ENCODE measurements around the gene ENDOV. TPM values are rescaled to one million over a fixed set of nuclear protein-coding genes. Genes with fewer than 3 reads are reported as not detected.
A peak's percentile ranks its signal among the peaks of the same experiment; 100 is the strongest.

Gene ENDOV
- total RNA-seq, 2 experiments from 2014 or later = 14.2 to 16.2 TPM

- Mint-ChIP-seq H3K4me3 (peak overlapping the region; percentile 85), H3K27ac (peak overlapping the region; percentile 76), H3K4me1 (peaks cover 48% of the 10 kb centered on the region), H3K27me3 (peaks cover 11% of the 10 kb centered on the region), H3K9me3 (no peaks in the 10 kb centered on the region), H3K36me3 (ENCODE audit: low read depth) (no peaks in the 10 kb centered on the region)
- ChIA-PET CTCF (interaction anchor here (0.8 to 1.9 kb wide), 5 partner anchors 21 to 445 kb away, joined by 3 to 7 read pairs (median 4); partner anchors contain the start of gene GAA), POLR2A (interaction anchor here (0.6 to 3.1 kb wide), 42 partner anchors 9 to 641 kb away, joined by 3 to 27 read pairs (median 4); partner anchors contain the start of genes NPTX1 and RPTOR)
- DNase-seq = no peak
These were observed 39.1 kb downstream of the ENDOV start for GRCh38 chr17:80453998-80454556.

- ChIA-PET POLR2A (interaction anchor here (0.6 to 3.1 kb wide), 53 partner anchors 9 to 1059 kb away, joined by 3 to 27 read pairs (median 4); partner anchors contain the start of genes GAA, NPTX1 and RPTOR), CTCF (interaction anchor here (0.8 to 1.9 kb wide), 6 partner anchors 21 to 445 kb away, joined by 3 to 7 read pairs (median 4); partner anchors contain the start of gene GAA)
- peaks cover 48% of the 10 kb centered on the region for H3K4me1 Mint-ChIP-seq
- peak overlapping the region; percentile 89 for H3K27ac Mint-ChIP-seq
- DNase-seq = peak; percentile 96
- no peaks in the 10 kb centered on the region for H3K9me3 Mint-ChIP-seq
- H3K4me3 Mint-ChIP-seq = peak overlapping the region; percentile 85
- no peaks in the 10 kb centered on the region for H3K36me3 Mint-ChIP-seq (ENCODE audit: low read depth)
- H3K27me3 Mint-ChIP-seq = peaks cover 18% of the 10 kb centered on the region
These were observed 39.8 kb downstream of the ENDOV start for GRCh38 chr17:80454557-80455335.

GRCh38 chr17:80455336-80455710 is 40.4 kb downstream of the ENDOV start:
- peak overlapping the region; percentile 89 for H3K27ac Mint-ChIP-seq
- H3K4me3 Mint-ChIP-seq = peak overlapping the region; percentile 85
- no peak for DNase-seq
- POLR2A ChIA-PET = interaction anchor here (0.6 to 3.1 kb wide), 40 partner anchors 9 to 1058 kb away, joined by 3 to 27 read pairs (median 4); partner anchors contain the start of genes GAA, NPTX1 and RPTOR
- H3K9me3 Mint-ChIP-seq = no peaks in the 10 kb centered on the region
- H3K4me1 Mint-ChIP-seq = peaks cover 48% of the 10 kb centered on the region
- no peaks in the 10 kb centered on the region for H3K36me3 Mint-ChIP-seq (ENCODE audit: low read depth)
- CTCF ChIA-PET = interaction anchor here (1.0 to 1.9 kb wide), 5 partner anchors 20 to 444 kb away, joined by 3 to 7 read pairs (median 3); partner anchors contain the start of gene GAA
- peaks cover 21% of the 10 kb centered on the region for H3K27me3 Mint-ChIP-seq

- peaks cover 24% of the 10 kb centered on the region for H3K27me3 Mint-ChIP-seq
- DNase-seq = no peak
- H3K4me3 Mint-ChIP-seq = peak overlapping the region; percentile 85
- ChIA-PET CTCF (interaction anchor here (1.9 kb wide), 1 partner anchor 20 kb away, joined by 7 read pairs; no protein-coding TSS in a partner anchor), POLR2A (interaction anchor here (1.0 to 3.1 kb wide), 20 partner anchors 8 to 1058 kb away, joined by 3 to 27 read pairs (median 6); partner anchors contain the start of genes NPTX1 and RPTOR)
- no peak overlapping the region for H3K27ac Mint-ChIP-seq
- H3K36me3 Mint-ChIP-seq (ENCODE audit: low read depth) = no peaks in the 10 kb centered on the region
- no peaks in the 10 kb centered on the region for H3K9me3 Mint-ChIP-seq
- peaks cover 48% of the 10 kb centered on the region for H3K4me1 Mint-ChIP-seq
These were observed 40.8 kb downstream of the ENDOV start for GRCh38 chr17:80455784-80456183.

- ChIA-PET CTCF (no interaction called here), POLR2A (interaction anchor here (3.1 kb wide), 1 partner anchor 443 kb away, joined by 21 read pairs; no protein-coding TSS in a partner anchor)
- Mint-ChIP-seq H3K36me3 (ENCODE audit: low read depth) (no peaks in the 10 kb centered on the region), H3K27me3 (peaks cover 26% of the 10 kb centered on the region), H3K27ac (peak overlapping the region; percentile 54), H3K4me1 (peaks cover 48% of the 10 kb centered on the region), H3K4me3 (peak overlapping the region; percentile 44), H3K9me3 (no peaks in the 10 kb centered on the region)
- DNase-seq = no peak
These were observed 41.7 kb downstream of the ENDOV start for GRCh38 chr17:80456465-80457235.

- H3K4me1 Mint-ChIP-seq = peaks cover 48% of the 10 kb centered on the region
- ChIA-PET CTCF (no interaction called here), POLR2A (no interaction called here)
- H3K36me3 Mint-ChIP-seq (ENCODE audit: low read depth) = no peaks in the 10 kb centered on the region
- DNase-seq = peak; percentile 60
- H3K27ac Mint-ChIP-seq = peak overlapping the region; percentile 54
- H3K9me3 Mint-ChIP-seq = no peaks in the 10 kb centered on the region
- H3K27me3 Mint-ChIP-seq = peaks cover 29% of the 10 kb centered on the region
- no peak overlapping the region for H3K4me3 Mint-ChIP-seq
These were observed 42.4 kb downstream of the ENDOV start for GRCh38 chr17:80457236-80457856.

GRCh38 chr17:80458016-80458415 is 43.0 kb downstream of the ENDOV start:
- CTCF ChIA-PET = no interaction called here
- POLR2A ChIA-PET = no interaction called here
- no peaks in the 10 kb centered on the region for H3K9me3 Mint-ChIP-seq

GRCh38 chr17:80459234-80459633 is 44.3 kb downstream of the ENDOV start:
- POLR2A ChIA-PET = no interaction called here
- Mint-ChIP-seq H3K4me3 (no peak overlapping the region), H3K27me3 (peaks cover 29% of the 10 kb centered on the region), H3K4me1 (peaks cover 37% of the 10 kb centered on the region), H3K36me3 (ENCODE audit: low read depth) (no peaks in the 10 kb centered on the region), H3K27ac (no peak overlapping the region), H3K9me3 (no peaks in the 10 kb centered on the region)
- no peak for DNase-seq
- CTCF ChIA-PET = no interaction called here

More at GRCh38 chr17:80458016-80458415, 43.0 kb downstream of the ENDOV start:
- Mint-ChIP-seq H3K27ac (no peak overlapping the region), H3K4me3 (no peak overlapping the region), H3K27me3 (peaks cover 29% of the 10 kb centered on the region), H3K36me3 (ENCODE audit: low read depth) (no peaks in the 10 kb centered on the region), H3K4me1 (peaks cover 48% of the 10 kb centered on the region)
- no peak for DNase-seq

- Mint-ChIP-seq H3K36me3 (ENCODE audit: low read depth) (no peaks in the 10 kb centered on the region), H3K9me3 (no peaks in the 10 kb centered on the region), H3K27ac (no peak overlapping the region), H3K4me1 (peaks cover 32% of the 10 kb centered on the region), H3K27me3 (peaks cover 33% of the 10 kb centered on the region), H3K4me3 (no peak overlapping the region)
- DNase-seq = no peak
- ChIA-PET CTCF (no interaction called here), POLR2A (interaction anchor here (0.7 kb wide), 1 partner anchor 13 kb away, joined by 3 read pairs; no protein-coding TSS in a partner anchor)
These were observed 45.5 kb downstream of the ENDOV start for GRCh38 chr17:80460429-80460834.

- Mint-ChIP-seq H3K4me1 (peaks cover 22% of the 10 kb centered on the region), H3K4me3 (no peak overlapping the region), H3K27me3 (peaks cover 36% of the 10 kb centered on the region), H3K27ac (no peak overlapping the region), H3K9me3 (no peaks in the 10 kb centered on the region), H3K36me3 (ENCODE audit: low read depth) (no peaks in the 10 kb centered on the region)
- ChIA-PET POLR2A (no interaction called here), CTCF (no interaction called here)
- no peak for DNase-seq
These were observed 46.7 kb downstream of the ENDOV start for GRCh38 chr17:80461528-80462160.

GRCh38 chr17:80463784-80464400 is 48.9 kb downstream of the ENDOV start:
- H3K36me3 Mint-ChIP-seq (ENCODE audit: low read depth) = no peaks in the 10 kb centered on the region
- ChIA-PET CTCF (no interaction called here), POLR2A (interaction anchor here (2.4 kb wide), 1 partner anchor 9 kb away, joined by 21 read pairs; no protein-coding TSS in a partner anchor)
- H3K27ac Mint-ChIP-seq = no peak overlapping the region
- no peak for DNase-seq
- peaks cover 48% of the 10 kb centered on the region for H3K27me3 Mint-ChIP-seq
- H3K4me3 Mint-ChIP-seq = no peak overlapping the region
- no peaks in the 10 kb centered on the region for H3K9me3 Mint-ChIP-seq
- no peaks in the 10 kb centered on the region for H3K4me1 Mint-ChIP-seq

All from activated CD4-positive, alpha-beta memory T cell treated with anti-CD3 and anti-CD28 coated beads, Interleukin-2, amount 10 ng/mL, durations not matched to agents 7 days and 5 days (primary cell).